GM21423 (cell line): ENCODE results near the gene TTBK1.
A peak's percentile ranks its signal among the peaks of the same experiment; 100 is the strongest.

Experiments
- ATAC-seq: cut with Tn5 transposase; IDR thresholded peaks from one replicate; pipeline ENCODE4 v1.9.1; 2021; ENCODE audit warnings: mild to moderate bottlenecking, moderate library complexity; ENCODE audit not compliant: unreplicated experiment

The TTBK1 gene

GRCh38 chr6:43254138-43254817 lies 11.0 kb downstream of the TTBK1 start:
- ATAC-seq: no peak

GRCh38 chr6:43254846-43255245 lies 11.6 kb downstream of the TTBK1 start:
- ATAC-seq: no peak

GRCh38 chr6:43255408-43256054 lies 12.2 kb downstream of the TTBK1 start:
- no peak for ATAC-seq

GRCh38 chr6:43256670-43257366 lies 13.5 kb downstream of the TTBK1 start:
- no peak for ATAC-seq

GRCh38 chr6:43257367-43258145 lies 14.3 kb downstream of the TTBK1 start:
- ATAC-seq: no peak

- no peak for ATAC-seq
Observed at GRCh38 chr6:43258180-43258579, 14.9 kb downstream of the TTBK1 start.

- ATAC-seq: no peak
Observed at GRCh38 chr6:43258807-43259686, 15.8 kb downstream of the TTBK1 start.

- ATAC-seq: no peak
Observed at GRCh38 chr6:43260791-43261190, 17.5 kb downstream of the TTBK1 start.

- ATAC-seq: no peak
Observed at GRCh38 chr6:43261198-43261597, 17.9 kb downstream of the TTBK1 start.

GRCh38 chr6:43262000-43262779 lies 18.9 kb downstream of the TTBK1 start:
- no peak for ATAC-seq

GRCh38 chr6:43262780-43263313 lies 19.6 kb downstream of the TTBK1 start:
- ATAC-seq: no peak

- ATAC-seq: peak; percentile 81
Observed at GRCh38 chr6:43263314-43264178, 20.3 kb downstream of the TTBK1 start.

GRCh38 chr6:43264599-43265145 lies 21.4 kb downstream of the TTBK1 start:
- ATAC-seq: no peak

GRCh38 chr6:43265564-43265963 lies 22.3 kb downstream of the TTBK1 start:
- ATAC-seq: no peak

- no peak for ATAC-seq
Observed at GRCh38 chr6:43267619-43268354, 24.5 kb downstream of the TTBK1 start.

- no peak for ATAC-seq
Observed at GRCh38 chr6:43268355-43268700, 25.0 kb downstream of the TTBK1 start.

GRCh38 chr6:43268782-43269272 lies 25.5 kb downstream of the TTBK1 start:
- ATAC-seq: no peak
